ENCODE measurements around the gene UBE2O. TPM values are rescaled to one million over a fixed set of nuclear protein-coding genes. Genes with fewer than 3 reads are reported as not detected.

UBE2O gene
- total RNA-seq, 2 donors from 2014 or later: 19.5 to 21.8 TPM

- peak overlapping the region; percentile 87 to 94 for H3K27ac ChIP-seq
- TF ChIP-seq, protein P1, sequence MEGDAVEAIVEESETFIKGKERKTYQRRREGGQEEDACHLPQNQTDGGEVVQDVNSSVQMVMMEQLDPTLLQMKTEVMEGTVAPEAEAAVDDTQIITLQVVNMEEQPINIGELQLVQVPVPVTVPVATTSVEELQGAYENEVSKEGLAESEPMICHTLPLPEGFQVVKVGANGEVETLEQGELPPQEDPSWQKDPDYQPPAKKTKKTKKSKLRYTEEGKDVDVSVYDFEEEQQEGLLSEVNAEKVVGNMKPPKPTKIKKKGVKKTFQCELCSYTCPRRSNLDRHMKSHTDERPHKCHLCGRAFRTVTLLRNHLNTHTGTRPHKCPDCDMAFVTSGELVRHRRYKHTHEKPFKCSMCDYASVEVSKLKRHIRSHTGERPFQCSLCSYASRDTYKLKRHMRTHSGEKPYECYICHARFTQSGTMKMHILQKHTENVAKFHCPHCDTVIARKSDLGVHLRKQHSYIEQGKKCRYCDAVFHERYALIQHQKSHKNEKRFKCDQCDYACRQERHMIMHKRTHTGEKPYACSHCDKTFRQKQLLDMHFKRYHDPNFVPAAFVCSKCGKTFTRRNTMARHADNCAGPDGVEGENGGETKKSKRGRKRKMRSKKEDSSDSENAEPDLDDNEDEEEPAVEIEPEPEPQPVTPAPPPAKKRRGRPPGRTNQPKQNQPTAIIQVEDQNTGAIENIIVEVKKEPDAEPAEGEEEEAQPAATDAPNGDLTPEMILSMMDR (IDR thresholded peaks at IDR 0.05): no peak
- no peaks in the 10 kb centered on the region for H3K9me3 ChIP-seq
- peak overlapping the region; percentile 58 to 68 for H3K4me3 ChIP-seq
- H3K27me3 ChIP-seq: no peaks in the 10 kb centered on the region
- DNase-seq (ENCODE audit: low spot score): peak; percentile 85
- H3K36me3 ChIP-seq: no peaks in the 10 kb centered on the region
- H3K4me1 ChIP-seq: peaks cover 0 to 37% of the 10 kb centered on the region in 2 donors
Measured at GRCh38 chr17:76384987-76385891, 67.7 kb downstream of the UBE2O start.

- H3K4me1 ChIP-seq: peaks cover 0 to 37% of the 10 kb centered on the region in 2 donors
- peak within 1 kb of the TSS; percentile 58 to 68 for H3K4me3 ChIP-seq
- H3K9me3 ChIP-seq: no peaks in the 10 kb centered on the region
- H3K27me3 ChIP-seq: no peaks in the 10 kb centered on the region
- TF ChIP-seq, protein P1 (IDR thresholded peaks at IDR 0.05): no peak
- no peaks in the 10 kb centered on the region for H3K36me3 ChIP-seq
- H3K27ac ChIP-seq: peak within 1 kb of the TSS; percentile 87 to 94
- no peak for DNase-seq (ENCODE audit: low spot score)
Measured at GRCh38 chr17:76384222-76384986, 68.5 kb downstream of the UBE2O start, which contains the start of gene SPHK1. TSS of gene SPHK1 (plus strand) at chr17:76384609. CDS start at chr17:76385645, 1,036 bp downstream.

GRCh38 chr17:76383546-76384221 is 69.3 kb downstream of the UBE2O start:
- Histone ChIP-seq H3K36me3 (no peaks in the 10 kb centered on the region), H3K4me1 (peaks cover 0 to 37% of the 10 kb centered on the region in 2 donors), H3K9me3 (no peaks in the 10 kb centered on the region), H3K4me3 (peak overlapping the region; percentile 58 to 68), H3K27me3 (no peaks in the 10 kb centered on the region), H3K27ac (peak overlapping the region; percentile 87 to 94)
- TF ChIP-seq, protein P1 (IDR thresholded peaks at IDR 0.05): peak in 1 of 2 donors; percentile 45
- DNase-seq (ENCODE audit: low spot score): no peak

DNA sequence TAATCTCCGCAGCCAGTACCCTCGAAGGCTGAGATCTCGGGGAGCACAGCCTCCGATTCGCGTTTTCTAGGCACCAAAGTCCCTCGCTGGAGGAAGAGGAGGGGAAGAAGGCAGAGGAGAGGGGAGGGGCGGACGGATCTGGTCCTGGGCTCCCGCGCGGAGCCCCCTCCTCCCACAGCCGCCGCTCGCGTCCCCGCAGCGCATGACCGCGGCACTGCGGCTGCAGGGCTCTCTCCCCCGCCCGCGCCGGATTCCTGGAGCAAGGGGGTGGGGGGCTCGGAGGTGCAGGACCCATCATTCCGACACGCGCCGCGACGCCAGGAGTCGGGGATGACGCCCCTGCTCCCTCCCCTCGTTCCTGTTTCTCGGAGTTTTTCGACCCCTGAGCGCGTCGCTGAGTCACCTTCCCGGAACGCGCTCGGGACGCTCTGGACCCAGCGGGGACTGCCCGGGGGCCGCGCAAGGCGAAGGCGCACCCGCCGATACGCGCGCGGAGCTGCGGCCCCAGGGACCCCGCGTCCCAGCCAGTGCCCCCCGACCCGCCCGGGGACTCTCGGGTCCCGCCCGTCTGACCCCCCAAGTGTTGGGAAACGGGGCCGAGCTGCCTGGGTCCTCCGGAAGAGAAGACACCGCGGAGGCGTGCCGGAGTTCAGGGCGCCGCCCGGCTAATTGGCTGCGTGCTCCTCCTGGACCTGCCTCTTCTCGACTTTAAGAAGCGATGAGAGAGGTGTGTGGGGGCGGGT is 70.0 kb downstream of the UBE2O start:
- Histone ChIP-seq H3K27me3 (no peaks in the 10 kb centered on the region), H3K4me3 (peak overlapping the region; percentile 58 to 68), H3K27ac (peak overlapping the region; percentile 87 to 94), H3K4me1 (peaks cover 0 to 37% of the 10 kb centered on the region in 2 donors), H3K36me3 (no peaks in the 10 kb centered on the region), H3K9me3 (no peaks in the 10 kb centered on the region)
- no peak for DNase-seq (ENCODE audit: low spot score)
- TF ChIP-seq, protein P1 (IDR thresholded peaks at IDR 0.05): no peak

- H3K27ac ChIP-seq: peak overlapping the region; percentile 87 to 94
- H3K36me3 ChIP-seq: no peaks in the 10 kb centered on the region
- no peaks in the 10 kb centered on the region for H3K9me3 ChIP-seq
- H3K4me1 ChIP-seq: peaks cover 0 to 37% of the 10 kb centered on the region in 2 donors
- TF ChIP-seq, protein P1 (IDR thresholded peaks at IDR 0.05): no peak
- no peak for DNase-seq (ENCODE audit: low spot score)
- peak overlapping the region; percentile 58 to 68 for H3K4me3 ChIP-seq
- H3K27me3 ChIP-seq: no peaks in the 10 kb centered on the region
Measured at GRCh38 chr17:76382351-76382802, 70.6 kb downstream of the UBE2O start.
